ENCODE data around the gene CYFIP1. TPM values are rescaled to one million over a fixed set of nuclear protein-coding genes. Genes with fewer than 3 reads are reported as not detected.

The CYFIP1 gene
- total RNA-seq, 1 donor from 2014 or later, result 16.4 TPM

- peaks cover 5% of the 10 kb centered on the region for H3K36me3 Mint-ChIP-seq (ENCODE audit: low read depth)
- H3K27ac Mint-ChIP-seq, result no peak overlapping the region
- H3K9me3 Mint-ChIP-seq, result no peaks in the 10 kb centered on the region
- no peak for ATAC-seq (ENCODE audit: low read depth)
- TF ChIP-seq CTCF (IDR thresholded peaks at IDR 0.05), result no peak
- H3K4me1 Mint-ChIP-seq, result peaks cover 6% of the 10 kb centered on the region
- ChIA-PET CTCF (no interaction called here), POLR2A (no interaction called here)
- DNase-seq, result no peak
- H3K4me3 Mint-ChIP-seq, result no peak overlapping the region
- intact Hi-C loops (cut with micrococcal nuclease), result no loop called here
- no peaks in the 10 kb centered on the region for H3K27me3 Mint-ChIP-seq
Observed at GRCh38 chr15:22903961-22904534, 76.1 kb downstream of the CYFIP1 start.

GRCh38 chr15:22903427-22903826 lies 76.7 kb downstream of the CYFIP1 start:
- no peak overlapping the region for H3K27ac Mint-ChIP-seq
- peaks cover 5% of the 10 kb centered on the region for H3K36me3 Mint-ChIP-seq (ENCODE audit: low read depth)
- POLR2A ChIA-PET, result no interaction called here
- H3K27me3 Mint-ChIP-seq, result no peaks in the 10 kb centered on the region
- TF ChIP-seq CTCF (IDR thresholded peaks at IDR 0.05), result no peak
- peaks cover 6% of the 10 kb centered on the region for H3K4me1 Mint-ChIP-seq
- ATAC-seq (ENCODE audit: low read depth), result no peak
- no peak overlapping the region for H3K4me3 Mint-ChIP-seq
- CTCF ChIA-PET, result no interaction called here
- intact Hi-C loops (cut with micrococcal nuclease), result no loop called here
- DNase-seq, result no peak
- no peaks in the 10 kb centered on the region for H3K9me3 Mint-ChIP-seq

- no peak overlapping the region for H3K4me3 Mint-ChIP-seq
- intact Hi-C loops (cut with micrococcal nuclease), result no loop called here
- H3K27ac Mint-ChIP-seq, result no peak overlapping the region
- H3K27me3 Mint-ChIP-seq, result no peaks in the 10 kb centered on the region
- H3K9me3 Mint-ChIP-seq, result no peaks in the 10 kb centered on the region
- ChIA-PET POLR2A (no interaction called here), CTCF (no interaction called here)
- TF ChIP-seq CTCF (IDR thresholded peaks at IDR 0.05), result no peak
- ATAC-seq (ENCODE audit: low read depth) (no peak), DNase-seq (no peak)
- peaks cover 5% of the 10 kb centered on the region for H3K36me3 Mint-ChIP-seq (ENCODE audit: low read depth)
- peaks cover 6% of the 10 kb centered on the region for H3K4me1 Mint-ChIP-seq
Observed at GRCh38 chr15:22902981-22903380, 77.2 kb downstream of the CYFIP1 start.

- Mint-ChIP-seq H3K27ac (no peak overlapping the region), H3K4me3 (no peak overlapping the region), H3K27me3 (no peaks in the 10 kb centered on the region), H3K36me3 (ENCODE audit: low read depth) (peaks cover 5% of the 10 kb centered on the region), H3K4me1 (peaks cover 6% of the 10 kb centered on the region), H3K9me3 (no peaks in the 10 kb centered on the region)
- CTCF ChIA-PET, result no interaction called here
- DNase-seq (no peak), ATAC-seq (ENCODE audit: low read depth) (no peak)
- no peak for TF ChIP-seq CTCF (IDR thresholded peaks at IDR 0.05)
- intact Hi-C loops (cut with micrococcal nuclease), result no loop called here
- POLR2A ChIA-PET, result no interaction called here
Observed at GRCh38 chr15:22902578-22902977, 77.6 kb downstream of the CYFIP1 start.

GRCh38 chr15:22902046-22902445 lies 78.1 kb downstream of the CYFIP1 start:
- DNase-seq (no peak), ATAC-seq (ENCODE audit: low read depth) (no peak)
- Mint-ChIP-seq H3K27me3 (no peaks in the 10 kb centered on the region), H3K36me3 (ENCODE audit: low read depth) (peaks cover 5% of the 10 kb centered on the region), H3K9me3 (no peaks in the 10 kb centered on the region), H3K4me1 (peaks cover 6% of the 10 kb centered on the region), H3K4me3 (no peak overlapping the region), H3K27ac (no peak overlapping the region)
- CTCF ChIA-PET, result no interaction called here
- no peak for TF ChIP-seq CTCF (IDR thresholded peaks at IDR 0.05)
- intact Hi-C loops (cut with micrococcal nuclease), result no loop called here
- POLR2A ChIA-PET, result no interaction called here
